Transverse colon (tissue), 4 donors: Measurements from ENCODE around the gene ITGB2. TPM values are rescaled to one million over a fixed set of nuclear protein-coding genes. Genes with fewer than 3 reads are reported as not detected.

Source experiments
- DNase-seq: peaks from one replicate; pipeline ENCODE4 v3.0.0-alpha.2; 2019
- H3K27ac ChIP-seq, 4 donors: fragments of 200-600 bp; sonication (generic); 2 replicates each; pipeline ENCODE4 v1.5.1; 2016 to 2018; ENCODE audit warnings: inconsistent platforms in 4 of 4
- H3K27me3 ChIP-seq: fragments of 200-600 bp; sonication (generic); 2 replicates; pipeline ENCODE4 v1.5.1; 2017; ENCODE audit warnings: inconsistent platforms
- H3K36me3 ChIP-seq, 4 donors: fragments of 200-600 bp; sonication (generic); 2 replicates each; pipeline ENCODE4 v1.5.1; 2017 to 2019; ENCODE audit warnings: inconsistent platforms in 4 of 4
- H3K4me1 ChIP-seq, 4 donors: fragments of 200-600 bp; sonication (generic); 2 replicates each; pipeline ENCODE4 v1.5.1; 2017 to 2020; ENCODE audit warnings: inconsistent platforms in 4 of 4
- H3K4me3 ChIP-seq, 4 donors: fragments of 200-600 bp; sonication (generic); 1 replicate in 1 of 4; 2 replicates in 3 of 4; pipeline versions ENCODE4 v1.5.1 to v1.6.1; 2017 to 2019; ENCODE audit warnings: inconsistent platforms in 4 of 4
- H3K9me3 ChIP-seq, 2 donors: fragments of 200-600 bp; sonication (generic); 2 replicates each; pipeline ENCODE4 v1.5.1; 2017 to 2019; ENCODE audit warnings: inconsistent platforms in 2 of 2
- EP300 ChIP-seq: sonication (generic); formaldehyde crosslinking; IDR thresholded peaks from one replicate; pipeline ENCODE4 v1.6.1; 2017; ENCODE audit warnings: antibody characterized with exemption, low read depth
- POLR2A ChIP-seq: fragments of 450-650 bp; IDR thresholded peaks from one replicate; pipeline ENCODE4 v1.6.1; 2016; ENCODE audit warnings: antibody characterized with exemption, mild to moderate bottlenecking, moderate library complexity
- POLR2AphosphoS5 ChIP-seq, 3 donors: sonication (generic); formaldehyde crosslinking; IDR thresholded peaks; one replicate each; pipeline ENCODE4 v1.6.1; 2016; ENCODE audit warnings: antibody characterized with exemption in 3 of 3
- WGBS, 2 donors: methylation state at CpG; one replicate each; pipeline ENCODE4 v1.1.5; 2018; ENCODE audit warnings: low coverage in 1 of 2; 5-methylcytosine and 5-hydroxymethylcytosine counted together
- in situ Hi-C, 4 donors: fragments of 200-750 bp; cut with MboI; loops; one replicate each; pipeline versions ENCODE4 v1.15.0 to v1.15.1; 2017; ENCODE audit warnings: low sequenced_read_pairs in 3 of 4, low pct_ligation_motif_present in 1 of 4, low pct_unique_long_range_greater_than_20kb in 1 of 4
- intact Hi-C: fragments of 100-400 bp; cut with DNase I; formaldehyde crosslinking; loops from one replicate; pipeline ENCODE4 v1.15.1; 2023; ENCODE audit warnings: low total_unique reads
- total RNA-seq, 4 donors: library from RNA; depleted of rRNA; stranded (reverse); fragments of >200 nt; gene quantifications; one replicate each; pipeline ENCODE4 v1.1.0, GENCODE V29; 2016
- TF ChIP-seq, protein P1 (sequence below), 5 experiments: fragments of 200-600 bp in 3 of 5; fragments of 450-650 bp in 2 of 5; sonication (generic) in 3 of 5; IDR thresholded peaks; 1 replicate in 2 of 5; 2 replicates in 3 of 5; pipeline ENCODE4 v1.5.1; 2016 to 2017; ENCODE audit warnings: antibody characterized with exemption in 5 of 5, inconsistent platforms in 3 of 5, mild to moderate bottlenecking in 2 of 5, moderate library complexity in 1 of 5

The ITGB2 gene
- total RNA-seq, 4 donors from 2014 or later, result 14.2 to 32.4 (median 24.9) TPM

DNA sequence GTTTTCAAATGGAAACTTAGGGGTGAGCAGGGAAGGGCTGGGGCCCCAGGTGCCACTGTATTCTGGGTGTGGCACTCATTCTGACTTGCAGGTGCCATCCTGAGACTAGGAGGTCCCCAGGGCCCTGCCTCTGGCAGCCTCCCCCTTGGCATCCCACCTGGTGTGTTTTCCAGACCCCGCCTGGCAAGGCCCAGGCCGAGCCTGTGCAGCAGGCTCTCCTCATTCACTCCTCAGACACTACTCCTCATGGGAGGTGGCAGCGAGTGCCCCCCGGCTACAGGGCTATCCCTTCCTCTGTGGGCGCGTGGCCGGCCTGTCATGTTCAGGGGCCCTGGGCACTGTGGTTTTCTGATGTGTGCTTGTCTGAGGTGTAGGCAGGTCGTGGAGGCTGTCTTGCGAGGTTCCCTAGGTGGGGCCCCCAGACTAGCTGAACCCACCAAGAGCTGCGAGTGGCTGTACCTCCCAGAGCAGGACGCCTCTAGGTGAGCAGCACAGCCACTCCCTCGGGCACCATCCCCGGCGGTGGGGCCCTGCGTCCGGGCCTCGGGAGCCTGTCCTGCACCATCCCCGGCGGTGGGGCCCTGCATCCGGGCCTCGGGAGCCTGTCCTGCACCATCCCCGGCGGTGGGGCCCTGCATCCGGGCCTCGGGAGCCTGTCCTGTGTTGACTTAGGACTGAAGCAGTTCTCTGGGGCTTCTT is 32.4 kb upstream of the ITGB2 start:
- WGBS, 2 donors, result 90 to 93% methylated on average over 2 to 19 of the region's 25 CpGs

GRCh38 chr21:44952116-44952928 is 31.6 kb upstream of the ITGB2 start:
- Histone ChIP-seq H3K9me3 (no peaks in the 10 kb centered on the region), H3K27me3 (no peaks in the 10 kb centered on the region), H3K27ac (peak overlapping the region in 2 of 4 donors; percentile 48 to 65), H3K4me3 (no peak overlapping the region), H3K36me3 (no peaks in the 10 kb centered on the region), H3K4me1 (peaks cover 0 to 17% (median 11%) of the 10 kb centered on the region in 4 donors)
- no peak for TF ChIP-seq EP300
- TF ChIP-seq, protein P1, sequence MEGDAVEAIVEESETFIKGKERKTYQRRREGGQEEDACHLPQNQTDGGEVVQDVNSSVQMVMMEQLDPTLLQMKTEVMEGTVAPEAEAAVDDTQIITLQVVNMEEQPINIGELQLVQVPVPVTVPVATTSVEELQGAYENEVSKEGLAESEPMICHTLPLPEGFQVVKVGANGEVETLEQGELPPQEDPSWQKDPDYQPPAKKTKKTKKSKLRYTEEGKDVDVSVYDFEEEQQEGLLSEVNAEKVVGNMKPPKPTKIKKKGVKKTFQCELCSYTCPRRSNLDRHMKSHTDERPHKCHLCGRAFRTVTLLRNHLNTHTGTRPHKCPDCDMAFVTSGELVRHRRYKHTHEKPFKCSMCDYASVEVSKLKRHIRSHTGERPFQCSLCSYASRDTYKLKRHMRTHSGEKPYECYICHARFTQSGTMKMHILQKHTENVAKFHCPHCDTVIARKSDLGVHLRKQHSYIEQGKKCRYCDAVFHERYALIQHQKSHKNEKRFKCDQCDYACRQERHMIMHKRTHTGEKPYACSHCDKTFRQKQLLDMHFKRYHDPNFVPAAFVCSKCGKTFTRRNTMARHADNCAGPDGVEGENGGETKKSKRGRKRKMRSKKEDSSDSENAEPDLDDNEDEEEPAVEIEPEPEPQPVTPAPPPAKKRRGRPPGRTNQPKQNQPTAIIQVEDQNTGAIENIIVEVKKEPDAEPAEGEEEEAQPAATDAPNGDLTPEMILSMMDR (IDR thresholded peaks at IDR 0.05), result no peak
- no peak for TF ChIP-seq POLR2AphosphoS5 (IDR thresholded peaks at IDR 0.05)
- TF ChIP-seq POLR2A, result no peak
- in situ Hi-C loops (loop anchor here in 1 of 4 donors (10.0 kb wide), 1 partner anchor 182 kb away; no protein-coding TSS in a partner anchor), intact Hi-C loops (loop anchor here (10.0 kb wide), 1 partner anchor 122 kb away; the partner anchor contains the start of gene ADARB1)
- DNase-seq, result no peak
- 80% methylated on average over 20 of the region's 24 CpGs; no CpG with 5 or more reads in 1 of the 2 donors for WGBS, 2 donors

More for the DNA sequence above, 32.4 kb upstream of the ITGB2 start:
- H3K4me1 ChIP-seq, result peaks cover 2 to 19% (median 12%) of the 10 kb centered on the region in 4 donors
- H3K27ac ChIP-seq, result peak overlapping the region in 3 of 4 donors; percentile 5 to 48 (median 17)
- TF ChIP-seq POLR2AphosphoS5 (IDR thresholded peaks at IDR 0.05) (no peak), EP300 (no peak), POLR2A (no peak)
- TF ChIP-seq, protein P1 (IDR thresholded peaks at IDR 0.05), result no peak
- no peaks in the 10 kb centered on the region for H3K9me3 ChIP-seq
- no peaks in the 10 kb centered on the region for H3K27me3 ChIP-seq
- no peak overlapping the region for H3K4me3 ChIP-seq
- in situ Hi-C loops, result loop anchor here in 1 of 4 donors (10.0 kb wide), 1 partner anchor 182 kb away; no protein-coding TSS in a partner anchor
- DNase-seq, result no peak
- no peaks in the 10 kb centered on the region for H3K36me3 ChIP-seq
- intact Hi-C loops, result loop anchor here (10.0 kb wide), 1 partner anchor 122 kb away; the partner anchor contains the start of gene ADARB1

GRCh38 chr21:44951186-44951915 is 30.7 kb upstream of the ITGB2 start:
- WGBS, 2 donors, result 93 to 100% methylated on average over 3 to 27 of the region's 31 CpGs
- H3K36me3 ChIP-seq, result no peaks in the 10 kb centered on the region

More at GRCh38 chr21:44951186-44951915, 30.7 kb upstream of the ITGB2 start:
- Histone ChIP-seq H3K27ac (no peak overlapping the region), H3K9me3 (no peaks in the 10 kb centered on the region), H3K4me3 (no peak overlapping the region), H3K4me1 (peaks cover 0 to 17% (median 11%) of the 10 kb centered on the region in 4 donors), H3K27me3 (no peaks in the 10 kb centered on the region)
- in situ Hi-C loops, result loop anchor here in 1 of 4 donors (10.0 kb wide), 1 partner anchor 183 kb away; no protein-coding TSS in a partner anchor
- no peak for DNase-seq
- intact Hi-C loops, result loop anchor here (10.0 kb wide), 1 partner anchor 123 kb away; the partner anchor contains the start of gene ADARB1
- TF ChIP-seq POLR2AphosphoS5 (IDR thresholded peaks at IDR 0.05), result no peak
- no peak for TF ChIP-seq POLR2A
- no peak for TF ChIP-seq EP300
- TF ChIP-seq, protein P1 (IDR thresholded peaks at IDR 0.05), result no peak
